ENCODE results near the gene OLIG2.
A peak's percentile ranks its signal among the peaks of the same experiment; 100 is the strongest.

OLIG2 gene

DNA sequence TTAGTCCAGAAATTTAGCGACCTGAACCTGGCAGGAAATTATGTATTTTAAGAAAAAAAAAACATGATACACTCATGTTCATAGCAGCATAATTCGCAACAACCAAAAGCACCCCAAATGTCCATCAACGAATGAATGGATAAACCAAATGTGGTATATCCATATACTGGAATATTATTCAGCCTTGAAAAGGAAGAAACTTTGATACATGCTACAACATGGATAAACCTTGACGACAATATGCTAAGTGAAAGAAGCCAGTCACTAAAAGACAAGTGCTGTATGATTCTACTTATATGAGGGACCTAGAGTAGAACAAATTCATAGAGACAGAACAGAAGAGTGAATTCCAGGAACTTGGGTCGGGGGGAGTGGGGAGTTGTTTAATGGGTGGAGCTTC lies 43.5 kb downstream of the OLIG2 start:
- Histone ChIP-seq H3K4ac (ENCODE audit: low read depth in 1 of 2, low read length in 2 of 2) (no peak overlapping the region), H3K23ac (ENCODE audit: low read length in 2 of 2) (no peak overlapping the region), H4K91ac (ENCODE audit: low read length) (no peak overlapping the region), H3K27me3 (ENCODE audit: control insufficient read depth in 1 of 2, insufficient read depth in 1 of 2, low read length in 2 of 2) (peaks cover 84 to 97% of the 10 kb centered on the region in 2 experiments), H3K4me2 (ENCODE audit: low read length, poor library complexity, severe bottlenecking) (no peak overlapping the region), H3K36me3 (ENCODE audit: control insufficient read depth in 1 of 2, insufficient read depth in 2 of 2, low read depth in 1 of 2, low read length in 2 of 2) (peaks cover 0 to 3% of the 10 kb centered on the region in 2 experiments), H2AFZ (ENCODE audit: low read depth, low read length) (no peak overlapping the region), H2BK5ac (ENCODE audit: low read depth, low read length, poor library complexity, severe bottlenecking) (no peak overlapping the region), H3K4me3 (ENCODE audit: insufficient read depth in 1 of 2, low read depth in 1 of 2, low read length in 2 of 2) (no peak overlapping the region), H3K27ac (ENCODE audit: low read length, poor library complexity, severe bottlenecking) (no peak overlapping the region), H4K8ac (ENCODE audit: low read length) (no peak overlapping the region), H3K79me1 (replicated peaks; ENCODE audit: low read length, poor library complexity, severe bottlenecking) (no peaks in the 10 kb centered on the region), H3K4me1 (ENCODE audit: control insufficient read depth, insufficient read depth, low read depth, low read length) (peaks cover 22% of the 10 kb centered on the region), H2BK12ac (ENCODE audit: low read length in 2 of 2) (no peak overlapping the region), H3K9me3 (ENCODE audit: control insufficient read depth, low read length) (peaks cover 11% of the 10 kb centered on the region), H3K18ac (ENCODE audit: low read depth in 1 of 2, low read length in 2 of 2) (no peak overlapping the region), H3K9ac (ENCODE audit: low read length) (no peak overlapping the region), H2AK5ac (ENCODE audit: low read length, severe bottlenecking) (no peak overlapping the region), H2BK15ac (ENCODE audit: low read depth, poor library complexity, severe bottlenecking) (no peak overlapping the region), H2BK120ac (ENCODE audit: low read depth, low read length) (no peak overlapping the region), H3K14ac (ENCODE audit: low read length in 2 of 2) (no peak overlapping the region)
- DNase-seq, result no peak
- WGBS, result 57% methylated on average over 3 of the region's 5 CpGs

- no peak overlapping the region for H2AK5ac ChIP-seq (ENCODE audit: low read length, severe bottlenecking)
- no peak overlapping the region for H2BK120ac ChIP-seq (ENCODE audit: low read depth, low read length)
- peaks cover 0 to 3% of the 10 kb centered on the region in 2 experiments for H3K36me3 ChIP-seq (ENCODE audit: control insufficient read depth in 1 of 2, insufficient read depth in 2 of 2, low read depth in 1 of 2, low read length in 2 of 2)
- no peak overlapping the region for H2BK5ac ChIP-seq (ENCODE audit: low read depth, low read length, poor library complexity, severe bottlenecking)
- no peak overlapping the region for H2BK15ac ChIP-seq (ENCODE audit: low read depth, poor library complexity, severe bottlenecking)
- peaks cover 84 to 97% of the 10 kb centered on the region in 2 experiments for H3K27me3 ChIP-seq (ENCODE audit: control insufficient read depth in 1 of 2, insufficient read depth in 1 of 2, low read length in 2 of 2)
- no peak overlapping the region for H3K9ac ChIP-seq (ENCODE audit: low read length)
- H3K4me3 ChIP-seq (ENCODE audit: insufficient read depth in 1 of 2, low read depth in 1 of 2, low read length in 2 of 2), result no peak overlapping the region
- H3K23ac ChIP-seq (ENCODE audit: low read length in 2 of 2), result no peak overlapping the region
- H3K14ac ChIP-seq (ENCODE audit: low read length in 2 of 2), result no peak overlapping the region
- no peak overlapping the region for H2AFZ ChIP-seq (ENCODE audit: low read depth, low read length)
- 6% methylated on average over 11 of the region's 11 CpGs for WGBS
- no peak overlapping the region for H3K4ac ChIP-seq (ENCODE audit: low read depth in 1 of 2, low read length in 2 of 2)
- peaks cover 22% of the 10 kb centered on the region for H3K4me1 ChIP-seq (ENCODE audit: control insufficient read depth, insufficient read depth, low read depth, low read length)
- peaks cover 11% of the 10 kb centered on the region for H3K9me3 ChIP-seq (ENCODE audit: control insufficient read depth, low read length)
- peak overlapping the region; percentile 37 for H3K4me2 ChIP-seq (ENCODE audit: low read length, poor library complexity, severe bottlenecking)
- H4K8ac ChIP-seq (ENCODE audit: low read length), result no peak overlapping the region
- H3K27ac ChIP-seq (ENCODE audit: low read length, poor library complexity, severe bottlenecking), result no peak overlapping the region
- no peak overlapping the region for H4K91ac ChIP-seq (ENCODE audit: low read length)
- H3K79me1 ChIP-seq (replicated peaks; ENCODE audit: low read length, poor library complexity, severe bottlenecking), result no peaks in the 10 kb centered on the region
- no peak for DNase-seq
- H3K18ac ChIP-seq (ENCODE audit: low read depth in 1 of 2, low read length in 2 of 2), result no peak overlapping the region
- no peak overlapping the region for H2BK12ac ChIP-seq (ENCODE audit: low read length in 2 of 2)
These were observed 43.9 kb downstream of the OLIG2 start for GRCh38 chr21:33069645-33069993.

- no peak within 1 kb of the TSS for H2BK120ac ChIP-seq (ENCODE audit: low read depth, low read length)
- no peak within 1 kb of the TSS for H4K91ac ChIP-seq (ENCODE audit: low read length)
- H3K27me3 ChIP-seq (ENCODE audit: control insufficient read depth in 1 of 2, insufficient read depth in 1 of 2, low read length in 2 of 2), result peaks cover 84 to 97% of the 10 kb centered on the region in 2 experiments
- peak within 1 kb of the TSS in 1 of 2 experiments; percentile 45 for H3K4me3 ChIP-seq (ENCODE audit: insufficient read depth in 1 of 2, low read depth in 1 of 2, low read length in 2 of 2)
- H3K27ac ChIP-seq (ENCODE audit: low read length, poor library complexity, severe bottlenecking), result no peak within 1 kb of the TSS
- H3K14ac ChIP-seq (ENCODE audit: low read length in 2 of 2), result no peak within 1 kb of the TSS
- no peak within 1 kb of the TSS for H2BK5ac ChIP-seq (ENCODE audit: low read depth, low read length, poor library complexity, severe bottlenecking)
- DNase-seq, result peak; percentile 19
- H2AFZ ChIP-seq (ENCODE audit: low read depth, low read length), result peak within 1 kb of the TSS; percentile 74
- no peak within 1 kb of the TSS for H2BK12ac ChIP-seq (ENCODE audit: low read length in 2 of 2)
- no peak within 1 kb of the TSS for H2AK5ac ChIP-seq (ENCODE audit: low read length, severe bottlenecking)
- H3K36me3 ChIP-seq (ENCODE audit: control insufficient read depth in 1 of 2, insufficient read depth in 2 of 2, low read depth in 1 of 2, low read length in 2 of 2), result peaks cover 0 to 3% of the 10 kb centered on the region in 2 experiments
- WGBS, result under 1% methylated on average over 60 of the region's 82 CpGs
- no peak within 1 kb of the TSS for H2BK15ac ChIP-seq (ENCODE audit: low read depth, poor library complexity, severe bottlenecking)
- H3K79me1 ChIP-seq (replicated peaks; ENCODE audit: low read length, poor library complexity, severe bottlenecking), result no peaks in the 10 kb centered on the region
- H3K4me1 ChIP-seq (ENCODE audit: control insufficient read depth, insufficient read depth, low read depth, low read length), result peaks cover 22% of the 10 kb centered on the region
- H3K4me2 ChIP-seq (ENCODE audit: low read length, poor library complexity, severe bottlenecking), result peak within 1 kb of the TSS; percentile 72
- H3K9ac ChIP-seq (ENCODE audit: low read length), result no peak within 1 kb of the TSS
- H3K4ac ChIP-seq (ENCODE audit: low read depth in 1 of 2, low read length in 2 of 2), result no peak within 1 kb of the TSS
- H4K8ac ChIP-seq (ENCODE audit: low read length), result no peak within 1 kb of the TSS
- H3K9me3 ChIP-seq (ENCODE audit: control insufficient read depth, low read length), result peaks cover 11% of the 10 kb centered on the region
- no peak within 1 kb of the TSS for H3K18ac ChIP-seq (ENCODE audit: low read depth in 1 of 2, low read length in 2 of 2)
- no peak within 1 kb of the TSS for H3K23ac ChIP-seq (ENCODE audit: low read length in 2 of 2)
These were observed 44.4 kb downstream of the OLIG2 start, which contains the start of gene OLIG1 for GRCh38 chr21:33069994-33070743. Gene OLIG1, plus strand, starts transcription at chr21:33070141. Its CDS starts 106 bp downstream, at chr21:33070247.

DNA sequence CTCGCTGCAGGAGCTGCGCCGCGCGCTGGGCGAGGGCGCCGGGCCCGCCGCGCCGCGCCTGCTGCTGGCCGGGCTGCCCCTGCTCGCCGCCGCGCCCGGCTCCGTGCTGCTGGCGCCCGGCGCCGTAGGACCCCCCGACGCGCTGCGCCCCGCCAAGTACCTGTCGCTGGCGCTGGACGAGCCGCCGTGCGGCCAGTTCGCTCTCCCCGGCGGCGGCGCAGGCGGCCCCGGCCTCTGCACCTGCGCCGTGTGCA lies 44.9 kb downstream of the OLIG2 start:
- Histone ChIP-seq H3K9me3 (ENCODE audit: control insufficient read depth, low read length) (peaks cover 11% of the 10 kb centered on the region), H3K18ac (ENCODE audit: low read depth in 1 of 2, low read length in 2 of 2) (no peak overlapping the region), H2AK5ac (ENCODE audit: low read length, severe bottlenecking) (no peak overlapping the region), H4K91ac (ENCODE audit: low read length) (no peak overlapping the region), H3K4me3 (ENCODE audit: insufficient read depth in 1 of 2, low read depth in 1 of 2, low read length in 2 of 2) (no peak overlapping the region), H3K14ac (ENCODE audit: low read length in 2 of 2) (no peak overlapping the region), H2BK12ac (ENCODE audit: low read length in 2 of 2) (no peak overlapping the region), H3K27me3 (ENCODE audit: control insufficient read depth in 1 of 2, insufficient read depth in 1 of 2, low read length in 2 of 2) (peaks cover 89 to 98% of the 10 kb centered on the region in 2 experiments), H3K36me3 (ENCODE audit: control insufficient read depth in 1 of 2, insufficient read depth in 2 of 2, low read depth in 1 of 2, low read length in 2 of 2) (peaks cover 0 to 3% of the 10 kb centered on the region in 2 experiments), H3K4me2 (ENCODE audit: low read length, poor library complexity, severe bottlenecking) (peak overlapping the region; percentile 72), H3K23ac (ENCODE audit: low read length in 2 of 2) (no peak overlapping the region), H4K8ac (ENCODE audit: low read length) (no peak overlapping the region), H2BK15ac (ENCODE audit: low read depth, poor library complexity, severe bottlenecking) (no peak overlapping the region), H2BK5ac (ENCODE audit: low read depth, low read length, poor library complexity, severe bottlenecking) (no peak overlapping the region), H3K4me1 (ENCODE audit: control insufficient read depth, insufficient read depth, low read depth, low read length) (peaks cover 22% of the 10 kb centered on the region), H3K9ac (ENCODE audit: low read length) (no peak overlapping the region), H3K27ac (ENCODE audit: low read length, poor library complexity, severe bottlenecking) (no peak overlapping the region), H2AFZ (ENCODE audit: low read depth, low read length) (no peak overlapping the region), H3K4ac (ENCODE audit: low read depth in 1 of 2, low read length in 2 of 2) (no peak overlapping the region), H3K79me1 (replicated peaks; ENCODE audit: low read length, poor library complexity, severe bottlenecking) (no peaks in the 10 kb centered on the region), H2BK120ac (ENCODE audit: low read depth, low read length) (no peak overlapping the region)
- WGBS, result 3% methylated on average over 30 of the region's 44 CpGs
- no peak for DNase-seq

Measured in mesenchymal stem cell (in vitro differentiated cells and primary cell).